Measurements from ENCODE around the gene OOSP4B.
"Not testable (repeated sequence)": the region's sequence is repeated elsewhere in the genome, so short reads cannot be mapped to it uniquely, and the experiment has no call there.

The OOSP4B gene

DNA sequence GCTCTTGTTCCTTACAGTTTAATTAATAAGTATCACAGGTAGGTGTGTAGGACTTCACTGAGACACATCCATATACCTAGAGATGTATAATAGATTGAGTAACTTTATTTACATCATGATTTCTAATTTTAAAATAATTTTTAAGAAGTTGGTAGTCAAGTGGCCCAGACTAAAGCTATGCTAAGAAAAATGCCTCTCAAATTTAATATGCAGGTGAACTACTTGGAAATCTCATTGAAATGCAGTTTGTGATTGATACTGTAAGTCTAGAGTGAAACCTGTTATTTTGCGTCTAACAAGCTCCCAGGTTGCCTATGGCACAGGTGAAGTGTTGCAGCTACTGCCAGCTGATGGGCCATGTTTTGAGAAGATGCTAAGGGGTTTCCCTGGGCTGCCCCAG is at the start of gene OOSP4B:
Gene OOSP4B, plus strand, starts transcription at position 301 of the 400 bp plus-strand sequence.
- no peak for DNase-seq (ENCODE audit: low spot score)

DNA sequence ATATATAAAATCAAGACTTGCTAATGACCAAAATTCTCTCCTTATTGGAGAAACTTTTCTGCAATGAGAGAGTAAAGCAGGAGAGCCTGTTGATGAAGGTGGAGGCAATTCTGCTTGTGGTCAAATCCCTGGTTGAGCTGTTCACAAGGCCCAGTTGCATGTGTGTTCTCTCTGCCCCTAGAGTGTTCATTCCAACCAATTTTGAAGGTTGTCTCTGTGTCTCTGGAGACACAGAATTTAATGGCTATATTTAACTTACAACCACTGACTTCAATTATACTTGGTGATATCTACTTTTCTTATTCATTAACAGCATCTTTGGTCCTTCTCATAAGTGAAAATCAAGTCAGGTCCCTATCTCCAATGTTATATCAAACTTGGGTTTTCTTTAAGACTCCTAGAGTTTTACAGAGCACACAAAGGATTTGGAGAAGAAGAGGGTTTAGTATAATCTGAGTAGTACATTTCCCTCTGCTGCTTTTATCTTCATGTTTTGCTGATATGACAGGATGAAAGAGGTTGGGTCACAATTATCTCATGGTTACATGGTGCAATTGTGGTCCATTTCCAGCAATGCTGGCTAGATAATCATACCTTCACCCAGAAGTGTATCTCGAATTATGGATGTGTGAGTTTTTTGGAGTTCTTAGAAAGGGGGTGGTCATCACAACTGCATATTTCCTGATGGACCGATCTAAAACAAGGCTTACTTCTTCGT is 49.1 kb upstream of the OOSP4B start:
- DNase-seq (ENCODE audit: low spot score), result no peak

DNA sequence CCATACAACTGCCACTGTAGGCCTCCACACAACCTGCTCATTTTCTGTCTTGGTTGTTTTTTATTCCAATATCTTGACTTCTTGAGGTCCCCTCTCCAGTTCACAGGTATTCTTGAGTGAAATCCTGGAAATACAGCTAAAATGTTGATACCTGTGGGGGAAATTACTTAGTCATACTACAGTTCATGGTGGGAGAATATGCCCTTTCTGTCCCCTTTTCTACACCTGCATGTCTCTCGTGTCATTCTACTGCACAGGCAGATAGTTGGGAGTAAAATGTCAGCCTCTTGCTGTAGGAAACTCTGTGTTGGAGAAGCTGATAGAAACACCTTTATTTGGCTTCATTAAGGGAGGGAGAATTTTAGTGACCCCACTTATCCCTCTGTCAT is 48.6 kb upstream of the OOSP4B start:
- no peak for DNase-seq (ENCODE audit: low spot score)

DNA sequence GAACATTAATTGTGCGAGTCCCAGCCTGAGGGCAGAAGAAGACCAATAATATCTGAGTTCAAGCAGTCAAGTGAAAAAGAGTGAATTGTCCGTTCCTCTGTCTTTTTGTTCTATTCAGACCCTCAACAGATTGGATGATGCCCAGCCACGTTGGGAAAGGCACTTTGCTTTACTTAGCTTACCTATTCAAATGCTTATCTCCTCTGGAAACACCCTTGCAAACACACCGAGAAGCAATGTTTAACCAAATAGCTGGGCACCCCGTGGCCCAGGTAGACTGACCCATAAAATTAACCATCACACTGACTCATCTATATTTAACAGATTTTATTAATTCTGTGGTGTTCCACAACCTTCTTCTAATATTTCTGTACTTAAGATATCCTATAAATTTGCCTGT is 43.9 kb upstream of the OOSP4B start:
- DNase-seq (ENCODE audit: low spot score), result no peak

DNA sequence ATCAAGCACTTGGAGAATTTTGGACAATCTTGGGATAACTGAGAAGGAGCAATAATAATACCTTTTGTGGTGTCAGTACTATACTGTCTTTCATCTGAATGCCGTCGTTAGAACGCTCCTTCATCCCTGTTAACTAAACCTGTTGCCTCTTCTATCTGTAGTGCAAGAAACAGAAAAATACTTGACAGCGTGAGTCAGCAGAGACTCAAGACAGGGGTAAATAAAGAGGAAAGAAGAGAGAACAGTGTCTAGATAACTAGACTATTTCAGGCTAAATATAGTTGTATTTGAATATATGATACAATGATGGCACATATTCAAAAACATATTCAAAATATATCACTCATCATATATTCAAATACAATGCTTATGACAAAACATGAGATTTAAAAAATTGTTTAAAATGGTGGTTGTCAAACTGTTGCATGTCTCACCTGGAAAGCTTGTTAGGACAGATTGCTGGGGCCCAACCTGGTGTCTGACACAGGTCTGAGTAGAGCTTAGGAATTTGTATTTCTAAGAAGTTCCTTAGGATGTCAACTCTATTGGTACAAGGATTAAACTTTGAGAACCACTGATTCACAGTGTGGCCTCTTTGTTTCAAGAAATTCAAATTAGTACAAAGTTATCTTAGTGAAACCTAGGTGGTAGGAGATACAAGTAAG is 35.7 kb upstream of the OOSP4B start:
- no peak for DNase-seq (ENCODE audit: low spot score)

DNA sequence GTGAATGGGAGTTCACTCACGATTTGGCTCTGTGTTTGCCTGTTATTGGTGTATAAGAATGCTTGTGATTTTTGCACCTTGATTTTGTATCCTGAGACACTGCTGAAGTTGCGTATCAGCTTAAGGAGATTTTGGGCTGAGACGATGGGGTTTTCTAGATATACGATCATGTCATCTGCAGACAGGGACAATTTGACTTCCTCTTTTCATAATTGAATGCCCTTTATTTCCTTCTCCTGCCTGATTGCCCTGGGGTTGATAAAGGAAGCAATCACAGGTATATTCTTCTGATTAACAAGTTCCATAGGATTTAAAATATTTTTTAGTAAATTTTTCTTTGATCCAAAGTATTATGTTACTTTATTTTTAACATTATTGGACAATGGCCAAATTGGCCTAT is 34.9 kb upstream of the OOSP4B start:
- not testable (repeated sequence) for DNase-seq (ENCODE audit: low spot score)

DNA sequence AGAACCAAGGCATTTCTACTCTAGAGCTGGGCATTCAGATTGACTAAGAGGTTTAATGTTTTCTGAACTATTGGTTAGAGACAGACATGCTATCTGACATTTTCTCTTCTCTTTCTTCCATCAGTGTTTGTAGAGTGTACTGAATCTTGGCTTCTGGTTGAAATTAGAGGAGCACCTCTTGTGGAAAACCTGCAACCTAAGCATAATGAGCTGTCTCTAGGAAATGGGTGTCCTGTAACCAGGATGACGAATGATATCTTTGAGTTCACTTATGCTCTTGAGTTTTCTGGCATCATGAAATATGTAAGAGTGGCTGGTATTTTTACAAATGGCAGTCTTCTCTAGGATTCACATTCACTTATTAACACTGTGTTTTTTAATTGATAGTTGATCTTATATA is 33.8 kb upstream of the OOSP4B start:
- no peak for DNase-seq (ENCODE audit: low spot score)

DNA sequence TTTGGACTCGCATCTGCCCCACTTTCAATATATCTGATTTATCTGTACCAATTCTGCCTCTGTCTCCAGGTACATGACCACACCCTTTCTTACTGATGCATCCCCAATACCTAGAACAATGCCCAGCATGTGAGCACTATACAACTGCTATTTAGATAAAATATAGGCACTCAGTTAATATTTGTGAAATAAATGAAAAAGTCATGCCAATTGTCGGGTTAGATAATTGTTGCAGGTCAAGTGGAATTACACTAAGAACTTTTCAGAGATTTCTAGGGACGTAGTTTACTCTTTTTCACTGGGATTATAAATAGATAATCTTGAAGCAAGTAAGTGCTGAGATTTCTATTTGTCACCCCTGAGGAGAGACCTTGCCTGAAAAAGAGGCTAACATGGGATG is 32.6 kb upstream of the OOSP4B start:
- DNase-seq (ENCODE audit: low spot score), result no peak

DNA sequence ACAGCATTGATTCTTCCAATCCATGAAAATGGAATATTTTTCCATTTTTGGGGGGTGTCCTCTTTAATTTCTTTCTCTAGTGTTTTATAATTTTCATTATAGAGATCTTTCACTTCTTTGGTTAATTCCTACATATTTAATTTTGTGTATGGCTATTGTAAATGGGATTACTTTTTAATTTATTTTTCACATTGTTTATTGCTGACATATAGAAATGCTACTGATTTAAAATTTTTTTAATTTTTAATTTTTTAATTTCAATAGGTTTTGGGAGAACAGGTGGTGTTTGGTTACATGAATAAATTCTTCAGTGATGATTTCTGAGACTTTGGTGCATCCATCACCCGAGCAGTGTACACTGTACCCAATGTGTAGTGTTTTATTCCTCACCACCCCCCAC is 26.6 kb upstream of the OOSP4B start:
- DNase-seq (ENCODE audit: low spot score), result no peak

DNA sequence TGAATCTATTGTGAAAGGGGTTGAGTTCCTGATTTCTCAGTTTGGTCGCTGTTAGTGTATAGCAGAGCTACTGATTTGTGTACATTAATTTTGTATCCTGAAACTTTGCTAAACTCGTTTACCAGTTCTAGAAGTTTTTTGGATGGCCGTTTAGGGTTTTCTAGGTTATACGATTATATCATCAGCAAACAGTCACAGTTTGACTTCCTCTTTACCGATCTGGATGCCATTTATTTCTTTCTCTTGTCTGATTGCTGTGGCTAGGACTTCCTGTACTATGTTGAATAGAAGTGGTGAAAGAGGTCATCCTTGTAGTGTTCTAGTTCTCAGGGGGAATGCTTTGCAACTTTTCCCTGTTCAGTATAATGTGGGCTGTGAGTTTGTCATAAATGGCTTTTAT is 24.6 kb upstream of the OOSP4B start:
- no peak for DNase-seq (ENCODE audit: low spot score)

DNA sequence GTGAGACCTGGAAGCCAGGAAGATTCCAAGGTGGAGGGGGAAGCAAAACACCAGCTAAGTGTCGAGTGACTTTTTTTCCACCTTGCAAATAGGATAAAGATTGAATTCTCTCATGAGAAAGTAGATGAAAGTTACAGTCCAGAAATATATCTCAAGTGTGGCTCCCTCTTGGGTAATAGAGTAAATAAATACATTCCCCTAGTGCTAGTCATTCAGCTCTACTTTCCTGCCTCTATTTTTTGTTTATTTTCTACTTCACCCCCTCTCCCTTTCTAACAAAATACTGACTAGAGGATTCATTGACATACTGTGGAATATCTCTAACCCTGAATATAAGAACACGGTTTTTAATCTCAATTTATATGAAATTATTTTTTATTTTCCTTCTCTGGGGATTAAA is 19.2 kb upstream of the OOSP4B start:
- DNase-seq (ENCODE audit: low spot score), result no peak

DNA sequence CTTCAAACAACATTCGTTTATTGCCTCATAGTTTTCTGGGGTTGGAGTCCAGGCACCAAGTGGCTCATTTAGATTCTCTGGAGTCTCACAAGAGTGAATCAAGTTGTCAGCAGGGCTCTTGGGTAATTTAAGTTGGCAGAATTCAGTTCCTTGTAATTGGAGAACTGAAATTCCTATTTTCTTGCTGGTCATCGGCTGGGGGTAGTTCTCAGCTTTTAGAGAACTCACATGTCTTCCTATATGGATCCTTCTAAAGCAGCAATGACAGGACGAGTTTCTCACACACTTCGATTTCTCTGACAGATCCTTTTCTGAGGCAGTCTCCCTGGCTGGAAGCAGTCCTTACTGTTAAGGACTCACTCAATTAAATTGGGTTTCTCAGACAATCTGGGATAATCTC is 17.3 kb upstream of the OOSP4B start:
- DNase-seq (ENCODE audit: low spot score), result no peak

DNA sequence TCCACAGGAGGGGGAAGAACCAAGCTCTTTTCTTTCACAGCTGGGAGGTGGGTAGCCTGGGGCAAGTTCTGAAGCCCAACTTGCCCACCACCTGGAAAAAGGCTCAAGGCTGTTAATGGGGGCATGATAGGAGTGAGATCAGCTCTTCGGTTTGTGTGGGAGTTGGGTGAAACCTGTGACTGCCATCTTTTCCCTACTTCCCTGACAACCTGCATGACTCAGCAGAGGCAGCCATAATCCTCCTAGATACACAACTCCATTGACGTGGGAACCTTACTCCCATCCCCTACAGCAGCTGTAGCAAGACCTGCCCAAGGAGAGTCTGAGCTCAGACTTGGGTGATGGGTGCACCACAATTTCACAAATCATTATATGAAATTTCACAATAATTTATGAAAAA is 13.3 kb upstream of the OOSP4B start:
- DNase-seq (ENCODE audit: low spot score), result no peak

DNA sequence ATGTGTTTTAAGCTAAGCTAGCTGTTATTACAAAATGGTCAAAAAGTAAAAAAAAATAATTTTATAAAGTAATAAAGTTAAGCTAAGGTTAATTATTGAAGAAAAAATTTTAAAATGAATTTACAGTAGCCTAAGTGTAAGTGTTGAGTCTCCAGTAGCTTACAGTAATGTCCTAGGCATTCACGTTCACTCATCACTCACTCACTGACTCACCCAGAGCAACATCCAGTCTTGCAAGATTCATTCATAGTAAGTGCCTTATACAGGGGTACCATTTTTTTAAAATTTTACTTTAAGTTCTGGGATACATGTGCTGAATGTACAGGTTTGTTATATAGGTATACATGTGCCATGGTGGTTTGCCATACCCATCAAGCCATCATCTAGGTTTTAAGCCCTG is 11.6 kb upstream of the OOSP4B start:
- no peak for DNase-seq (ENCODE audit: low spot score)

DNA sequence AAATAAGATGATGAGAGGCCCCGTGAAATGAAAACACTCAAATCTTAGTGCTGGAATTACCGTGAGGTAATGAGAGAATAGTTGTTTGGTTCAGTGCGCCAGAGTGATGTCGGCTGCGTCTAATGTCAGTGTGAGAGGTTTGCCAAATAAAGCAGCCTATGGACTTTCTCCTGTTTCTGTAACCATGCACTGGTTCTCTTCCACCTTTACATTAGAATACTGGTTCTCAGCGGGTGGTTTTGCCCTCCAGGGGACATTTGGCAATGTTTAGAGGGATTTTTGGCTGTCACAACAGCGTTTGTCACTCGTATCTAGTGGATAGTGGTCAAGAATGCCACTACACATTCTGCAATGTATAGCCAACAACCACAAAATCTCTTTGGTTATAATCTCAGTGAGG is 1.1 kb downstream of the OOSP4B start:
- no peak for DNase-seq (ENCODE audit: low spot score)

DNA sequence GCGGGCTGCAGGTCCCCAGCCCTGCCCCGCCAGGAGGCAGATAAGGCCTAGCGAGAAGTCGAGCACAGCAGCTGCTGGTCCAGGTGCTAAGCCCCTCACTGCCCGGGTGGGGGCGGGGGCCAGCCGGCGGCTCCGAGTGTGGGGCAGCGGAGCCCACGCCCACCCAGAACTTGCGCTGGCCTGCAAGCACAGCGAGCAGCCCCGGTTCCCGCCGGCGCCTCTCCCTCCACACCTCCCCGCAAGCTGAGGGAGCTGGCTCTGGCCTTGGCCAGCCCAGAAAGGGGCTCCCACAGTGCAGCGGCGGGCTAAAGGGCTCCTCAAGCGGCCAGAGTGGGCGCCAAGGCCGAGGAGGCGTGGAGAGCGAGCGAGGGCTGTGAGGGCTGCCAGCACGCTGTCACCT is 3.4 kb downstream of the OOSP4B start:
- DNase-seq (ENCODE audit: low spot score), result not testable (repeated sequence)

DNA sequence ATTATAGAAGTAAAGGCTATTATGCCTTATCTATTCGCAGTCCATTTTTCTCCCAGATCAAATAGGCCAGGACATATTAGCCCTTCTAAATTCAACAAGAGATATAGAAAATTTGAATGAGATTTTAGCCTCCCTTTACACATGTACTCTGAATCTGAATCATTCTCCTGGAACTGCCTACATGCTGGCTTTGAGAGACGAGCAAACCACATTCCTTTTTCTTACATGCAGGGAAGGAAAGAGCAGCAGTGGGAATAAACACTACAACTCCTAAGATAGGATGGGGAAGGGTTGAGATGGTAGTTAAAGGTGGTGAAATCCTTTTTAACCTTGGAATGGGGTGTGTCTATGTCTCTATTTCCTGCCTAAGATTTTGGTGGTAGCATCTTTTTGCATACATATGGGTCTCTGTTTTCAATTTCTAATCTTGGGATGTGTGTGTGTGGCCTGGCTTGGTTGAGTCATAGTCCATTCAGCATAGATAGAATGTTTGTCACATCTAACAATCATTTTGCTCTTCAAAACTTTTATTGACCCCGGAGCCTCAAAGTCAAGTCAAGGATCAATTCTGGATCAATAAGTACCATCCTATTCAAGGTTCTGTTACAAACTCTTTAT is 12.1 kb downstream of the OOSP4B start:
- DNase-seq (ENCODE audit: low spot score), result no peak

DNA sequence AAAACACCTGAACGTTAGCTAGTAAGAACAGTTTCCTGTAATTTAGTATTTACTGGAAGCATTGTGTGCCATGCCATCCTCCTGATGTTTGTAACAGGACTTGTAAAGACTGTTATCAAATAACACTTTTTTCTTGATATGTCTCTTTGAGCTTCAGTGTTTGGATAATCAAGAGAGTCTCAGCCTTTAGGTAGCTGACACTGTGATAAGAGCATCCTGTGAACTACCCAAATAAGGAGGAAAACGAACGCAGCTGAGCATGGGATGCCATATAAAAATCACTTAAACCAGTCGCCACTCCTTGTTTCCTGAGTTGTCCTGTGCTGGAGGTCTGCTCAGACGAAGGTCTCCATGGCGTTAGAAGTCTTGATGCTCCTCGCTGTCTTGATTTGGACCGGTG is 23.1 kb downstream of the OOSP4B start, which contains the start of gene OOSP2:
Gene OOSP2, plus strand, starts transcription at position 301 of the 400 bp plus-strand sequence. Its CDS starts 51 bp downstream, at position 352.
- DNase-seq (ENCODE audit: low spot score), result no peak

DNA sequence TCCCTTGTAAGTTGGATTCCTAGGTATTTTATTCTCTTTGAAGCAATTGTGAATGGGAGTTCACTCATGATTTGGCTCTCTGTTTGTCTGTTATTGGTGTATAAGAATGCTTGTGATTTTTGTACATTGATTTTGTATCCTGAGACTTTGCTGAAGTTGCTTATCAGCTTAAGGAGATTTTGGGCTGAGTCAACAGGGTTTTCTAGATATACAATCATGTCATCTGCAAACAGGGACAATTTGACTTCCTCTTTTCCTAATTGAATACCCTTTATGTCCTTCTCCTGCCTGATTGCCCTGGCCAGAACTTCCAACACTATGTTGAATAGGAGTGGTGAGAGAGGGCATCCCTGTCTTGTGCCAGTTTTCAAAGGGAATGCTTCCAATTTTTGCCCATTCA is 33.4 kb downstream of the OOSP4B start:
- DNase-seq (ENCODE audit: low spot score), result not testable (repeated sequence)

DNA sequence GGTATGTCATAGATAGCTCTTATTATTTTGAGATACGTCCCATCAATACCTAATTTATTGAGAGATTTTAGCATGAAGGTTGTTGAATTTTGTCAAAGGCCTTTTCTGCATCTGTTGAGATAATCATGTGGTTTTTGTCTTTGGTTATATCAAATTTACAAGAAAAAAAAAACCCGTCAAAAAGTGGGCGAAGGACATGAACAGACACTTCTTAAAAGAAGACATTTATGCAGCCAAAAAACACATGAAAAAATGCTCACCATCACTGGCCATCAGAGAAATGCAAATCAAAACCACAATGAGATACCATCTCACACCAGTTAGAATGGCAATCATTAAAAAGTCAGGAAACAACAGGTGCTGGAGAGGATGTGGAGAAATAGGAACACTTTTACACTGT is 33.9 kb downstream of the OOSP4B start:
- not testable (repeated sequence) for DNase-seq (ENCODE audit: low spot score)

DNA sequence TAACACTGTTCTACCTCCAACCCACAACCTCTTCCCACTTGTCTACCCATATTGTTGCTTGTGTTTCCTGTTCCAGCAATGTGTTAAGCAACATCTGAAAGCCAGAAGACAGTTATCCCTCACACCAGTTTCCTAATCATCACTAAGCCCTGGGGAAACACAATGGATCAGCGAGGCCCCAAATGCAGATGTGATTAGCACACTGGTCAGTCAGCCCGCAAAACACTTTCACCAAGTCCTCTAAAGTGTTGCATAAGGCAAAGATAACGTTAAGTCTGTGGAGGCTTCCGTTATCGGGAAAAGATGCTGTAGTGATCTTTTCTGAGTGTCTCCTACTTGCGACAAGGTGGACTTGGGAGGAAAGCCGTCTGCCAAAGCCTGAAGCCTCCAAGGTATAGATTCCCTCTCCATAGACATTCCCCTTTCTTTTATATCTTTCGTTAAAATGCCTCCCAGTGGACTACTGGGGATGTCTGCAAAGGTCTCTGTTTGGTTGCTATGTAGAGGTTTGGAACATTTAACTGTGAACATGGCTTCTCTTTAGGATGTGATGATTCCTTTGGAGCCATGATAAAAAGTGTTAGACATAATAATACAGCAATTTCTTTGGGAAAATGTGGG is 39.5 kb downstream of the OOSP4B start, which contains the start of gene MS4A3:
Gene MS4A3, plus strand, starts transcription at position 317 of the 621 bp plus-strand sequence. CDS start 4,496 bp downstream, outside the sequence.
- no peak for DNase-seq (ENCODE audit: low spot score)

DNA sequence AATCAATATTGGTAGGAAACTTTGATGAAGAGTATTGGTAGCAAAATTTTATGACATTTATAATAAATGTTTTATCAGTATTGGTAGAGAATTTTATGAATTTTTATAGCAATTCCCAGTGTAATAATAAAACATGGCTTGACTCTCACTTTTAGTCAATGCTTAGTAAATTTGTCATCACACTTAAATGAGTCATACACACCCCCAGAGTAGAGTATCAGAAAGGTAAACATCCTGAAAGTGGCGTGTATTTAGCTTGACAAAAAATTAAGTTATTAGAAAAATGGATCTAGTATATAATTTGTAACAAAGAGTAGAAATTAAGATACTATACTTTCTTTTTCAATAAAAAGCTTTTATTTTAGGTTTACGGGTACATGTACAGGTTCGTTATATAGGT is 42.1 kb downstream of the OOSP4B start:
- no peak for DNase-seq (ENCODE audit: low spot score)
